GM18505 (cell line): ENCODE results near the gene NDUFS6.

Source experiments
- ATAC-seq: cut with Tn5 transposase; IDR thresholded peaks from one replicate; pipeline ENCODE4 v1.9.1; 2021; ENCODE audit not compliant: unreplicated experiment
- POLR2A ChIP-seq: IDR thresholded peaks from 4 replicates; pipeline ENCODE4 v1.6.1; 2011; ENCODE audit warnings: borderline replicate concordance; ENCODE audit not compliant: insufficient read depth, insufficient read length; ENCODE audit errors: extremely low read depth

NDUFS6 gene

GRCh38 chr5:1770443-1770802 is 30.8 kb upstream of the NDUFS6 start:
- ATAC-seq = no peak
- TF ChIP-seq POLR2A = no peak

- no peak for TF ChIP-seq POLR2A
- ATAC-seq = no peak
Measured at GRCh38 chr5:1771149-1772065, 29.8 kb upstream of the NDUFS6 start.

DNA sequence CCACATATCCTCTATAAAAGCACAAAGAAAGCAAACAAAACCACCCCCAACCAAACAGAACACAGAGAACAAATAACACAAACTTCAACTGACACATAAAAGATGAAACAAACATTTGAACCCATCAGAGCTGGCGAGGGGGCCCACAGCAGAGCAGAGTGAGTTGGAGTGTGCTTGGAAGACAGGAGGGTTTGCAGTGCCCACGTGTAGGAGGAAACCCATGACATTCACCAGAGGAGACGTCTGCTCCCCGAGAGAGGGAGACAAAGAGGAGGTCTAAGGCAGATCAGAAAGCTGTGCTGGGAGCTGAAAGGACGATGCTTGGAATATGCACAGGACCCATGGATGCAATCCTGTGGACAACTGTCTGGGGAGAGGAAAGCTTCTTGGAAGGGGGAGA is 28.6 kb upstream of the NDUFS6 start:
- no peak for ATAC-seq
- no peak for TF ChIP-seq POLR2A

- no peak for ATAC-seq
- no peak for TF ChIP-seq POLR2A
Measured at GRCh38 chr5:1776831-1777230, 24.4 kb upstream of the NDUFS6 start.

DNA sequence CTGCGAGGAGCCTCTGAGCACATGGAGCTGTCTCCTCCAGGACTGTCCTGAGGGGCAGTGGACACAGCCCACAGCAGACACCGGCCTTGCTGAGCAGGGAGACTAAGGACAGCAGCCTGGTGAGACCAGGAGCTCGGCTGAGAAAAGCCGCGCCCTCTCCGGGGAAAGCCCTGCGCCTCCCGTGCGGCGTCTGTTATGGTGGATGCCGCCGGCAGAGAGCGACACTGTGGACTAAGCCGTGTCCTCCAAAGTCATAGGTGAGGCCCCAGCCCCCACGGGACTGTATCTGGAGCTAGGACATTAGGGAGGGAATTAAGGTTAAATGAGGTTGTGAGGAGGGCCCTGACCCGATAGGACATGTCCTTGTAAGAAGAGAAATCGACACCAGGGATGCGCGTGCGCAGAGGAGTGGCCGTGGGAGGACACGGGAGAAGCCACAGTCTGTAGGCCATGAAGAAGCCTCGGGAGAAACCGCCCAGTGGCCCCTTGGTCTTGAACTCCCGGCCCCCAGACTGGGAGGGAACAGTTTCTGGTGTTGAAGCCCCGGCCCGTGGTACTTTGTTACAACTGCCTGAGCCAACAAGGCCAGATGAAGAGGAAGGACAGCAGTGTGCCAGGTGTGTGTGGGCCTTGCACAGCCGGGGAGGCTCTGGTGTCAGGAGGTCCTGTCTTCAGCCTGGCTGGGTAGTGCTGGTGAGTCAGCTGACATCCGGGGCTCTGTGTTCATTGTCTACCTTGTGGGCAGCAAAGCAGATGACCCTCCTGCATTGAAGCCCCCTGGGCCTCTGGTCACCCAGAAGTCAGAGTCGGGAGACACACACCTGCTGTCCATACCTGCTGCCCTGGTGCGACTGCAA is 23.7 kb upstream of the NDUFS6 start:
- no peak for TF ChIP-seq POLR2A
- ATAC-seq = no peak

DNA sequence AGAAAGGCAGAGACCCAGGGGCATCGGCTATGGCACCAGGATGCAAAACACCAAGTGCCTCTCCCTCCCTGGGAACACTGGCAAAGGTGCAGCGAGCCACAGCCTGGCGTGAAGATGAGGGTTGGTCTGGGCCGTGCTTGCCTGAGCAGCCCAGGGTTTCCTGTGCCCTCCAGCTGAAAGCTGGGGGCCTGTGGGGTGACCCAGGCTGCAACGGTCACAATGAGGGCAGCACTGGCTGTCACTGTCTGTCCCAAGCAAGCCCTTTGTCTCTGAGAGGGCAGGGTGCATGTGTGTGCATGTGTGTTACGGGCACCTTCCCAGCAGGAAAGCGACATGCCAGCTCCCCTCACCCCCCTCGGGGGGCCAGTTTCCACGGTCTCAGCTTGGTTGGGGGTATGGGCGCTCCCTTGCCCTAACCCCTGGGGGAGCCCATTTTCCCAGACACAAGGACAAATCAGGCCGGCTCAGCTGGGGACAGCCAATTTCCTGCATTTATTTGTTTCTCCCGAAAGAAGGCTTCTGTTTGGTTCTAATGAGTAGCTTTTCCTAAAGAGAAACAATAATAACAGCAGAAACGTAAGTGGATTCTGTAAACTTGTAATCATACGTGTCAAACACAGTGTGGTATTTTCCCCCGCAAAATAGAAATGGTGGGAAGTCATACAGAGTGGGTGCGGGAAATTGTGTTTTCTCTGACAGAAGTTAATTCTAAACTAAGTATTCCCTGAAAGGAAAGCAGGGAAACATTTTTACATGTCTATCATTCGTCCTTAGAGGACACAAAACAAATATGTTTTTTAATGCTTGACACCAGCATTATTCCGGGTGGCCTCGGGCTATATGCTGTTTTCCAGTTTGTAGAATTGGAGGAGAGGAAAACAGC is 22.8 kb upstream of the NDUFS6 start:
- no peak for ATAC-seq
- TF ChIP-seq POLR2A = no peak

DNA sequence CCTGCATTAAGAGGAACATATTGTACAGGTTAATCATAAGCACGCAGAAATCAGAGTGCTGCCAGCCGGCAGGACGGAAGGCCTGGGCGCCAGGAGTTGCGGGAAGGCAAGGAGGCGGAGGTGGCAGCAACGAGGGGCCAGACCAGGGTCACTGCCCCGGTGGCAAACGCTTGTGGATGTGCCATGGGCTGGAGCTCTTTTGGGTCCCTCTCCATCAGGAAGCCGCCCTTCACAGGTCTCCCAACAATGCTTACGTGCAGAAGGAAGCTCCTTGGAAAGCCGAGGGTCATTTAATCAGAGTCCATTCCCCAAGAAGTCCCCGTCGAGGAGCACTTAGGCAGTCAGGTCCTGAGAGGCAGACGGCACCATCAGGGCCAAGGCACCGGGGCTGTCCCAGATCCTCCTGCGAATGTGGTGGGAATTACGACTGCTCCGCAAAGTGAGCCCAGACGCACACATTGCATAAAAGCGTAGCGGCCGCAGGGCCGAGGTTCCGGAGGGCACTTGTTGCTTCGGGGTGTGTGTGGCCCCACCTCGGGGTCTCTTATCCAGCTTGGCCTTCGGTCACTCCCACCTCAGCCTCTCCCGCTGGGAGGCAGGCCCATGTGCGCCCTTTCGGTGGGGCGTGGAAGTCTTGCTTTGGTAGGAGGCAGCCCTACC is 22.1 kb upstream of the NDUFS6 start:
- no peak for ATAC-seq

DNA sequence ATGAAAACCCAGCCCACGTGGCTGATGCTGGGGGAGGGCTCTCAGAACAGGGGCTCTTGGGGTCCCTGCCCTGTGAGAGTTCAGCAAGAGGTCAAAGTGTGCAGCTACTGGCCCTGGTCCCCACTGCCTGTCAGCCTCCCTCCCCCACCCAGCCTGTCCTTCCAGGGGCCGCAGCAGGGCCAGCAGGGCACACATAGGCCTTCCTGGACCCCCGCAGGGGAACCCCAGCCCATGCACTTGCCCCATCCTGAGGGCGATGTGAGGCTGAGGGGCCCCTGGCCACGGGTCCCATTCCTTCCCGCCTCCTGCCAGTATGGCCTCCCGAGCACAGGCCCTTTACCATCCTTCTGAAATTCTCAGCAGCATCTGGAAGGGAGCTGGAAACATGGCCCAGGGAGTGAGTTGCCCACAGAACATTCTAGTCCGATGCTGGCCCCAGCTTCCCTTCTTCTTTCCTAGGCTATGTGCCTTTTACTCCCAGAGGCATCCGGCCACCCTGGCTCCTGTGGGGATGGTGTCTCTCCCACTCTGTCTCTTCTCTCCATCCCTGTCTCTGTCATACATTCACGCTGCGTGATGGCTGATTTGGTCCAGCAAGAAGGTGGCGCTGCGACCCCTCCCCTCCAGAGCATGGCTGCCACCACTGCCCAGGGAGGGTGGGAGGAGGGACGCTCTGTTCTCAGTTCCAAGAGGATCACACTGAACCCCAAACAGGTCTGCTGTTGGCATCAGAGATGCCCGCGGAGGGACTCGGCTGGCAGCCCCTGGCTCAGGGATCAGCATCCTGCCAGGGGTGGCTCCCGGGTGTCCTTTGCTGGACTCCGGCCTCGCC is 21.2 kb upstream of the NDUFS6 start:
- no peak for ATAC-seq
- TF ChIP-seq POLR2A = no peak

More for the DNA sequence above, 22.1 kb upstream of the NDUFS6 start:
- no peak for TF ChIP-seq POLR2A

DNA sequence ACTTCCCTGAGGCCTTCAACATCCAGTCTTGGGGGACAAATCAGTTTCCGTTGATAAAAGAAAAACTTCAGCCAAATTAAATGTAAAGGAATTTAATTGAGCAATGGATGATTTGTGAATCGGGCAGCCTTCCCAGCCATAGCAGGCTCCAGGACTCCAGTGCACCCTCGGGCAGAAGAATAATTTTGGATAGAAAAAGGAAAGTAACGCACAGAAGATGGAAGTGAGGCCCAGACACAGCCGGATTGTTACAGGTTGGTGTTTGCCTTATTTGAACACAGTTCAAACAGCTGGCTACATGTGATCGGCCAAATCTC is 20.6 kb upstream of the NDUFS6 start:
- no peak for ATAC-seq
- TF ChIP-seq POLR2A = no peak

DNA sequence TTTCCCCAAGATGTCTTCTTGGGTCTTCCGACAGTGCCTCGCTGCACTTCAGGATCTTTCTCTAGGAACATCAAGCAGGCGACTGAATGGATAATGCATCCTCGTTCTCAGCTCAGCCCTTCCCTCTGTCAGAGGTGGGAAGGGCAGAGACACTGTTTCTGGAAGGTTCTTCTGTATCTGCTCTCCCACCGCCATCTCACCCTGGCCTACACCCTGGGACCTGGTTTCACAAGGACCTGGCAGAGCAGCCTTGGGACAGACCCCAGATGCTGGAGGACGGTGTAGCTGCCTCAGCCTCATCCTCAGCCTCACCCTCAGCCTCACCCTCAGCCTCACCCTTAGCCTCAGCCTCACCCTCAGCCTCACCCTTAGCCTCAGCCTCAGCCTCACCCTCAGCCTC is 20.1 kb upstream of the NDUFS6 start:
- no peak for ATAC-seq
- no peak for TF ChIP-seq POLR2A

GRCh38 chr5:1781726-1782384 is 19.4 kb upstream of the NDUFS6 start:
- ATAC-seq = no peak
- TF ChIP-seq POLR2A = no peak
